ENCODE measurements around the gene CYTH1. TPM values are rescaled to one million over a fixed set of nuclear protein-coding genes. Genes with fewer than 3 reads are reported as not detected.

CYTH1 gene
- total RNA-seq, 1 donor from 2014 or later, result 25.0 TPM

DNA sequence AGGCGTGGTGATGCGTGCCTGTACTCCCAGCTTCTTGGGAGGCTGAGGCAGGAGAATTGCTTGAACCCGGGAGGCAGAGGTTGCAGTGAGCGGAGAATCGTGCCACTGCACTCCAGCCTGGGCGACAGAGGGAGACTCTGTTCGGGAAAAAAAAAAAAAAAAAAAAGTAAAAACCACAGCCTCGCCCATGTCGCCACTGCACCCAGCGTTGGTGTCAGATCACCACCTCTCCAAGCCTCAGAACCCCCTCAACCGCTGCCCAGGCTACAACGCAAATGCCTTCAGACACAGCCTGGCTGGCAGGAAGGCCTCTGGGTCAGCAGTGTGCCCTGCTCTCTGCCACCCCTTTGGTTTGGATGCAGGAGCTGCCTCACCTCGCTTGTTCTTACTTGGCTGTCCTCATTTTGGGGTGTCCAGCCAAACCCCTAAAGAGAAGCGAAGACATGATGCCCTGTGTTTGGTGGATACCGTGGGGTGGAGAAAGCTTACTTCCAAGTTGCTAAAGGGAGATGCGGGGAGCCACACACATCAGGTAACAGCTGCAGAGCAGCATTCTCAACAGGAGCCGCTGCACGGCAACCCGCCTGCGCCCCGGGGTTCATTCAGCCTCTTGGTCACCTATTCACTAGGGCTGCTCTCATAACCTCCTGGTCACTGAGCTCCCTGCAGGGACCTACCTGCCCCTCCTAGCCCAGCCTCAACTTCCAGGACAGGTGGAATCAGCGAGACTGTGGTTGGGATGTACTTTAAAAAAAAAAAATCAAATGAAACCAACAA, 13.0 kb upstream of the CYTH1 start:
- Histone ChIP-seq H3K36me3 (ENCODE audit: insufficient read depth, low read length) (peaks cover 50% of the 10 kb centered on the region), H3K9me3 (ENCODE audit: insufficient read depth, low read depth, low read length) (no peaks in the 10 kb centered on the region), H3K79me2 (ENCODE audit: insufficient read depth, low read length) (peaks cover 8% of the 10 kb centered on the region), H4K20me1 (ENCODE audit: insufficient read depth, low read length) (peaks cover 33% of the 10 kb centered on the region), H3K27me3 (ENCODE audit: insufficient read depth, low read length) (no peaks in the 10 kb centered on the region), H3K4me3 (ENCODE audit: insufficient read depth, low read depth, low read length) (no peak overlapping the region), H3K9ac (ENCODE audit: low read length) (no peak overlapping the region), H3K4me1 (ENCODE audit: insufficient read depth, low read length) (peaks cover 15% of the 10 kb centered on the region), H2AFZ (ENCODE audit: low read depth, low read length) (no peak overlapping the region), H3K4me2 (ENCODE audit: low read length) (no peak overlapping the region), H3K27ac (ENCODE audit: low read depth, low read length) (no peak overlapping the region)
- no peak for FAIRE-seq
- DNase-seq (ENCODE audit: low read depth), result no peak
- Mint-ChIP-seq H3K9me3 (ENCODE audit: unreplicated experiment) (no peaks in the 10 kb centered on the region), H3K27me3 (ENCODE audit: low read depth, unreplicated experiment) (no peaks in the 10 kb centered on the region), H3K27ac (ENCODE audit: unreplicated experiment) (no peak overlapping the region), H3K4me1 (ENCODE audit: low read depth, unreplicated experiment) (peaks cover 12% of the 10 kb centered on the region), H3K36me3 (ENCODE audit: low read depth, unreplicated experiment) (peaks cover 46% of the 10 kb centered on the region), H3K4me3 (ENCODE audit: unreplicated experiment) (no peak overlapping the region)
- TF ChIP-seq EZH2 (IDR thresholded peaks at IDR 0.05; ENCODE audit: insufficient read depth, low read length), result no peak
- TF ChIP-seq, protein P1, sequence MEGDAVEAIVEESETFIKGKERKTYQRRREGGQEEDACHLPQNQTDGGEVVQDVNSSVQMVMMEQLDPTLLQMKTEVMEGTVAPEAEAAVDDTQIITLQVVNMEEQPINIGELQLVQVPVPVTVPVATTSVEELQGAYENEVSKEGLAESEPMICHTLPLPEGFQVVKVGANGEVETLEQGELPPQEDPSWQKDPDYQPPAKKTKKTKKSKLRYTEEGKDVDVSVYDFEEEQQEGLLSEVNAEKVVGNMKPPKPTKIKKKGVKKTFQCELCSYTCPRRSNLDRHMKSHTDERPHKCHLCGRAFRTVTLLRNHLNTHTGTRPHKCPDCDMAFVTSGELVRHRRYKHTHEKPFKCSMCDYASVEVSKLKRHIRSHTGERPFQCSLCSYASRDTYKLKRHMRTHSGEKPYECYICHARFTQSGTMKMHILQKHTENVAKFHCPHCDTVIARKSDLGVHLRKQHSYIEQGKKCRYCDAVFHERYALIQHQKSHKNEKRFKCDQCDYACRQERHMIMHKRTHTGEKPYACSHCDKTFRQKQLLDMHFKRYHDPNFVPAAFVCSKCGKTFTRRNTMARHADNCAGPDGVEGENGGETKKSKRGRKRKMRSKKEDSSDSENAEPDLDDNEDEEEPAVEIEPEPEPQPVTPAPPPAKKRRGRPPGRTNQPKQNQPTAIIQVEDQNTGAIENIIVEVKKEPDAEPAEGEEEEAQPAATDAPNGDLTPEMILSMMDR (IDR thresholded peaks at IDR 0.05; ENCODE audit: insufficient read depth, low read depth, low read length), result no peak

DNA sequence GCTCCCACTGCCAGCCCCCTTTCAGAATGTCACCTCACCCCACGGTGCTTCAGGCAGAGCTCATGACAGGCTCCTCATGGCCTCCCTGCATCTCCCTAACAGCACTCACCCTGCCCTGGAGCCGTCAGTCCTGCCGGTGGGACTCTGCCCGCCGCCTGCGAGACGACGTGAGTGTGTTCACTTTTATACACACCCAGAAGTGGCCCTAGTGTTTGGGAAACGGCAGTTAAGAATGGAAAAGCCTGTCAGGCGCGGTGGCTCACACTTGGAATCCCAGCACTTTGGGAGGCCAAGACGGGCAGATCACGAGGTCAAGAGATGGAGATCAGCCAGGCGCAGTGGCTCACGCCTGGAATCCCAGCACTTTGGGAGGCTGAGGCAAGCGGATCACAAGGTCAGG, 12.3 kb upstream of the CYTH1 start:
- no peak for DNase-seq (ENCODE audit: low read depth)
- H3K27ac Mint-ChIP-seq (ENCODE audit: unreplicated experiment), result no peak overlapping the region
- no peak overlapping the region for H3K4me3 Mint-ChIP-seq (ENCODE audit: unreplicated experiment)
- Histone ChIP-seq H3K9ac (ENCODE audit: low read length) (no peak overlapping the region), H3K4me3 (ENCODE audit: insufficient read depth, low read depth, low read length) (no peak overlapping the region), H3K4me1 (ENCODE audit: insufficient read depth, low read length) (peaks cover 22% of the 10 kb centered on the region), H3K27me3 (ENCODE audit: insufficient read depth, low read length) (no peaks in the 10 kb centered on the region), H3K4me2 (ENCODE audit: low read length) (no peak overlapping the region), H4K20me1 (ENCODE audit: insufficient read depth, low read length) (peaks cover 26% of the 10 kb centered on the region), H3K27ac (ENCODE audit: low read depth, low read length) (no peak overlapping the region), H3K9me3 (ENCODE audit: insufficient read depth, low read depth, low read length) (no peaks in the 10 kb centered on the region), H3K79me2 (ENCODE audit: insufficient read depth, low read length) (peaks cover 6% of the 10 kb centered on the region), H2AFZ (ENCODE audit: low read depth, low read length) (no peak overlapping the region), H3K36me3 (ENCODE audit: insufficient read depth, low read length) (peaks cover 48% of the 10 kb centered on the region)
- peaks cover 17% of the 10 kb centered on the region for H3K4me1 Mint-ChIP-seq (ENCODE audit: low read depth, unreplicated experiment)
- TF ChIP-seq, protein P1 (IDR thresholded peaks at IDR 0.05; ENCODE audit: insufficient read depth, low read depth, low read length), result no peak
- no peak for TF ChIP-seq EZH2 (IDR thresholded peaks at IDR 0.05; ENCODE audit: insufficient read depth, low read length)
- H3K9me3 Mint-ChIP-seq (ENCODE audit: unreplicated experiment), result no peaks in the 10 kb centered on the region
- peaks cover 45% of the 10 kb centered on the region for H3K36me3 Mint-ChIP-seq (ENCODE audit: low read depth, unreplicated experiment)
- H3K27me3 Mint-ChIP-seq (ENCODE audit: low read depth, unreplicated experiment), result no peaks in the 10 kb centered on the region
- FAIRE-seq, result no peak

DNA sequence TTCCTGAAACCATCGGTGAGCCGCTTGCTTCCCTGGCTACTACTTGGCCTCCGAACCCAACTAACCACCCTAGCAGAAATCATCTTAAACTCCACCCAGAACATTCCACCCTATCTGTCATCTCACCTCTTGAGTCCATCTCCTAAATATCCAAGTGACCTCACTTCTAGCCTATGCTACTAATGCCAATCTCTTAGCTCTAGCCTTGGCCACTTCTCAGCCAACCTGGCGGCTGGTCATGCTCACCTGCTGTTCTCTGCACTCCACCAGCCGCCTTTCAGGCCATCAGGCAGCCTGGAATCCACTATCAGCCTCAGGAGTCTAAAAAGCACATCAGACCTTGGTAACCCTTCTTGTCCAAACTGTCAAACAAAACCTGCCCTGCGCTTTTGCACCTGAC, 11.9 kb upstream of the CYTH1 start:
- no peak for FAIRE-seq
- Histone ChIP-seq H4K20me1 (ENCODE audit: insufficient read depth, low read length) (peaks cover 22% of the 10 kb centered on the region), H3K9me3 (ENCODE audit: insufficient read depth, low read depth, low read length) (no peaks in the 10 kb centered on the region), H3K9ac (ENCODE audit: low read length) (no peak overlapping the region), H3K79me2 (ENCODE audit: insufficient read depth, low read length) (peaks cover 6% of the 10 kb centered on the region), H3K36me3 (ENCODE audit: insufficient read depth, low read length) (peaks cover 44% of the 10 kb centered on the region), H3K4me2 (ENCODE audit: low read length) (no peak overlapping the region), H3K27ac (ENCODE audit: low read depth, low read length) (no peak overlapping the region), H3K27me3 (ENCODE audit: insufficient read depth, low read length) (no peaks in the 10 kb centered on the region), H3K4me3 (ENCODE audit: insufficient read depth, low read depth, low read length) (no peak overlapping the region), H2AFZ (ENCODE audit: low read depth, low read length) (no peak overlapping the region), H3K4me1 (ENCODE audit: insufficient read depth, low read length) (peaks cover 24% of the 10 kb centered on the region)
- peaks cover 16% of the 10 kb centered on the region for H3K4me1 Mint-ChIP-seq (ENCODE audit: low read depth, unreplicated experiment)
- H3K27ac Mint-ChIP-seq (ENCODE audit: unreplicated experiment), result no peak overlapping the region
- H3K4me3 Mint-ChIP-seq (ENCODE audit: unreplicated experiment), result no peak overlapping the region
- no peaks in the 10 kb centered on the region for H3K9me3 Mint-ChIP-seq (ENCODE audit: unreplicated experiment)
- H3K27me3 Mint-ChIP-seq (ENCODE audit: low read depth, unreplicated experiment), result no peaks in the 10 kb centered on the region
- DNase-seq (ENCODE audit: low read depth), result no peak
- peaks cover 41% of the 10 kb centered on the region for H3K36me3 Mint-ChIP-seq (ENCODE audit: low read depth, unreplicated experiment)
- no peak for TF ChIP-seq EZH2 (IDR thresholded peaks at IDR 0.05; ENCODE audit: insufficient read depth, low read length)
- TF ChIP-seq, protein P1 (IDR thresholded peaks at IDR 0.05; ENCODE audit: insufficient read depth, low read depth, low read length), result no peak

Measured in astrocyte (in vitro differentiated cells and primary cell).